ENCODE results near the gene MTUS2. TPM values are rescaled to one million over a fixed set of nuclear protein-coding genes. Genes with fewer than 3 reads are reported as not detected.

Gene MTUS2
- total RNA-seq, 1 experiment from 2014 or later: 0.35 TPM

DNA sequence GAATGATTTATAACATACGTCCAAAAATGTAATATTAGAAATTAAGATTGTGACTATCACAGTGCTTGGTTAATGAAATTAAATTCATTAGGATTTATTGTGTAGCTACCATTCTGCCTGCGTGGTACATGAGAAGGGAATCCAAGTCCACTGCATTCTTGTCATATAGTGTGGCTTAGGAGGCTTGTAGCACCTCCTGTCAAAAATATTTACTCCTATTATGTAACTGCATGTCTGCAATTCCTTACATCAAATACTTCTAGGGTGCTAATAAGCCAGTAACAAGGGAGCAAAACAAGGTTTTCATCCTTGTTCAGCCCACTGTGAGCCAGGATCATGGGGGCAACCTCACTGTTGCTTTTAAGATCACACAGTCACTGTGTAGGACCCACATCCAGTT, 576.3 kb downstream of the MTUS2 start:
- Histone ChIP-seq H4K8ac (replicated peaks; ENCODE audit: insufficient read length, low read depth, low read length) (no peak overlapping the region), H4K91ac (ENCODE audit: insufficient read length, low read depth, low read length) (no peak overlapping the region), H3T11ph (ENCODE audit: low read length) (no peak overlapping the region), H3K79me2 (ENCODE audit: insufficient read depth, low read length) (no peaks in the 10 kb centered on the region), H4K20me1 (ENCODE audit: control insufficient read depth, insufficient read depth, insufficient read length) (no peaks in the 10 kb centered on the region), H2AK5ac (ENCODE audit: insufficient read length, low read length) (no peak overlapping the region), H3K4me2 (ENCODE audit: insufficient read depth, insufficient read length, low read length) (no peak overlapping the region), H2BK15ac (ENCODE audit: low read depth, low read length) (no peak overlapping the region), H3K56ac (ENCODE audit: insufficient read length, low read depth, low read length) (no peak overlapping the region), H2BK5ac (ENCODE audit: insufficient read length, low read length) (no peak overlapping the region), H3K27me3 (ENCODE audit: insufficient read depth, low read length) (no peaks in the 10 kb centered on the region), H3K18ac (ENCODE audit: insufficient read length, low read depth, low read length) (no peak overlapping the region), H3K9me3 (ENCODE audit: control insufficient read depth, low read depth, low read length) (no peaks in the 10 kb centered on the region), H2BK120ac (ENCODE audit: low read depth, low read length, poor library complexity, severe bottlenecking) (no peak overlapping the region), H2AFZ (ENCODE audit: low read length) (no peak overlapping the region), H3K14ac (ENCODE audit: insufficient read depth, low read length) (no peak overlapping the region), H3K79me1 (ENCODE audit: insufficient read depth, low read depth, low read length, poor library complexity, severe bottlenecking) (no peaks in the 10 kb centered on the region), H3K4ac (ENCODE audit: low read depth, low read length) (no peak overlapping the region), H2BK20ac (ENCODE audit: low read depth, low read length, poor library complexity, severe bottlenecking) (no peak overlapping the region), H4K5ac (ENCODE audit: insufficient read length, low read depth, low read length) (no peak overlapping the region), H3K4me1 (ENCODE audit: insufficient read depth, low read length) (no peaks in the 10 kb centered on the region), H3K23ac (ENCODE audit: insufficient read length, low read depth, low read length) (no peak overlapping the region), H2BK12ac (ENCODE audit: insufficient read length, low read depth, low read length) (no peak overlapping the region), H3K27ac (ENCODE audit: insufficient read length, low read depth, low read length) (no peak overlapping the region), H3K23me2 (ENCODE audit: insufficient read length, low read depth, low read length, poor library complexity, severe bottlenecking) (no peaks in the 10 kb centered on the region), H3K9ac (ENCODE audit: extremely low read depth, insufficient read length, low read length) (no peak overlapping the region)
- Mint-ChIP-seq H3K4me1 (peaks cover 2 to 3% of the 10 kb centered on the region in 2 experiments; a peak in 3 of 4 replicates), H3K27ac (no peak overlapping the region), H3K27me3 (ENCODE audit: low read depth) (peaks cover 1% of the 10 kb centered on the region), H3K9me3 (no peaks in the 10 kb centered on the region), H3K36me3 (ENCODE audit: insufficient read depth in 1 of 3, low read depth in 3 of 3) (no peaks in the 10 kb centered on the region; a peak in 1 of 7 replicates), H3K4me3 (no peak overlapping the region)
- no CpG with 5 or more reads among the region's 2 CpGs for WGBS (ENCODE audit: extremely low coverage, insufficient read length, low lambda C conversion rate)
- no peak for DNase-seq
- TF ChIP-seq, protein P1, sequence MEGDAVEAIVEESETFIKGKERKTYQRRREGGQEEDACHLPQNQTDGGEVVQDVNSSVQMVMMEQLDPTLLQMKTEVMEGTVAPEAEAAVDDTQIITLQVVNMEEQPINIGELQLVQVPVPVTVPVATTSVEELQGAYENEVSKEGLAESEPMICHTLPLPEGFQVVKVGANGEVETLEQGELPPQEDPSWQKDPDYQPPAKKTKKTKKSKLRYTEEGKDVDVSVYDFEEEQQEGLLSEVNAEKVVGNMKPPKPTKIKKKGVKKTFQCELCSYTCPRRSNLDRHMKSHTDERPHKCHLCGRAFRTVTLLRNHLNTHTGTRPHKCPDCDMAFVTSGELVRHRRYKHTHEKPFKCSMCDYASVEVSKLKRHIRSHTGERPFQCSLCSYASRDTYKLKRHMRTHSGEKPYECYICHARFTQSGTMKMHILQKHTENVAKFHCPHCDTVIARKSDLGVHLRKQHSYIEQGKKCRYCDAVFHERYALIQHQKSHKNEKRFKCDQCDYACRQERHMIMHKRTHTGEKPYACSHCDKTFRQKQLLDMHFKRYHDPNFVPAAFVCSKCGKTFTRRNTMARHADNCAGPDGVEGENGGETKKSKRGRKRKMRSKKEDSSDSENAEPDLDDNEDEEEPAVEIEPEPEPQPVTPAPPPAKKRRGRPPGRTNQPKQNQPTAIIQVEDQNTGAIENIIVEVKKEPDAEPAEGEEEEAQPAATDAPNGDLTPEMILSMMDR (conservative IDR thresholded peaks at IDR 0.05): no peak

All from H9 (cell line).